KG1 (cell line): Measurements from ENCODE around the gene PLA2G2D.
"Not testable (repeated sequence)": the region's sequence is repeated elsewhere in the genome, so short reads cannot be mapped to it uniquely, and the experiment has no call there.

Experiments
- DNase-seq: peaks from one replicate; lab custom pipeline; 2025; lab: John Stamatoyannopoulos, UW

Gene PLA2G2D

DNA sequence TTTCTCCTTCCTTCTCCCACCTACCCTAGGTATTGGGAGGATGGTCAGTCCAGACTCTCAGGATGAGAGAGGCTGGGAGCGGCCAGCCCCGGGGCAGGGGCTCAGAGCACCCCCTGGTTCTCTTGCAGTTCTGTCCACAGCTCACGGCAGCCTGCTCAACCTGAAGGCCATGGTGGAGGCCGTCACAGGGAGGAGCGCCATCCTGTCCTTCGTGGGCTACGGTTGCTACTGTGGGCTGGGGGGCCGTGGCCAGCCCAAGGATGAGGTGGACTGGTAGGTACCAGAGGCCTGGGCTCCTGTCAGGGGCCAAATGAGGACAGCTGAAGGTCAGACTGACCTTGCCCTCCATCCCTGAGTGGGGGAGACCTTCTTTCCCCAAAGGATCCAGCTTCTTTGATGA lies 24.0 kb upstream of the PLA2G2D start:
- DNase-seq = no peak

DNA sequence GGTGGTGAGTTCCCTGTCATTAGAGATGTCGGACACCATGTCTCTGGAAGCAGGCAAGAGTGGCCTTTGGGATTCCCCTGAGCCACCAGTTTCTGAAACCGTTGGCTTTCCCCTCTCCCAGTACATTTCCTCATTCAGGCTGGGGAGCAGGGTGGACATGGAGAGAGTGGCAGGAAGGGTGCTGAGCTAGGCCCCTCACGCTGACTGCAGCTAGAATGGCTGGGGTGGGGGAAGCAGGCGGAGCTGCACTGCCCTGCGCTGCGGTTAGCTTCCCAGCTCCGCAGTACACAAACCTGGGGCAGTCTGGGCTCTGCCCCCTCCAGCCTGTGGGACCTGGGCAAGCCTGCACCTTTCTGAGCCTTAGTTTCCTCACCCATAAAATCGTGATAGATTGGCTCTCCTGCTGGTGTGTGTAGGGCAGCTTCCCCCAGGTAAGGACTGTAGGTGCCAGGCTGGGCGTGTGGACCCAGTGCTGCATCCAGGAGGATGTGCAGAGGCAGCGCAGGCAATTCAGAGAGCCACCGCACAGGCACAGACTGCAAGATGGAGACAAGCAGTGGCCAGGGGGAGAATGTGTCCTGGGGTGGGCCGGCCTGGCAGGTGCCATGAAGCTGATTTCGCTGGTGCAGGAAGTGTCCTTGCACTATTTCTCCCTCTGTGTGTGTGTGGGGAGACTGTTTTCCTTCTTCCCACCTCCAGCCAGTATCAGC lies 22.8 kb upstream of the PLA2G2D start:
- DNase-seq = no peak

DNA sequence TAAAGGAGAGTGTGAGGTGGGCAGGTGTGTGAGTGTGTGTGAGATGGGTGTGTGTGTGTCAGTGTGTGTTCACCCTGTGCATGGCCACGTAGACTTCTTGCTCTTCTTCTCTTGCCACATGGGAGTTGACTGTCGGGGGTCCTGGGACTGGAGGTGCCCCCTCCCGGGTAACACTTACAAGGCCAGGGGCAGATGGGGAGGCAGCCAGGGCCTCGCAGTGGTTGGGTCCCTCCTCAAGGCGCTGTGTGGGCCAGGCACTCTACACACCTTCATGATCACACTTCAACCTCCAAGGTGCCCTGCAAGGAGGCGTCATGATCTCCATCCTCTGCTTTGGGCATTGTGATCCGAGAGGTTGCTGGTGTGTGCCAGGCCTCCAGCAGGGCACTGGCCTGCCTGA lies 22.1 kb upstream of the PLA2G2D start:
- DNase-seq = no peak

- no peak for DNase-seq
Measured at GRCh38 chr1:20141001-20141400, 21.7 kb upstream of the PLA2G2D start.

DNA sequence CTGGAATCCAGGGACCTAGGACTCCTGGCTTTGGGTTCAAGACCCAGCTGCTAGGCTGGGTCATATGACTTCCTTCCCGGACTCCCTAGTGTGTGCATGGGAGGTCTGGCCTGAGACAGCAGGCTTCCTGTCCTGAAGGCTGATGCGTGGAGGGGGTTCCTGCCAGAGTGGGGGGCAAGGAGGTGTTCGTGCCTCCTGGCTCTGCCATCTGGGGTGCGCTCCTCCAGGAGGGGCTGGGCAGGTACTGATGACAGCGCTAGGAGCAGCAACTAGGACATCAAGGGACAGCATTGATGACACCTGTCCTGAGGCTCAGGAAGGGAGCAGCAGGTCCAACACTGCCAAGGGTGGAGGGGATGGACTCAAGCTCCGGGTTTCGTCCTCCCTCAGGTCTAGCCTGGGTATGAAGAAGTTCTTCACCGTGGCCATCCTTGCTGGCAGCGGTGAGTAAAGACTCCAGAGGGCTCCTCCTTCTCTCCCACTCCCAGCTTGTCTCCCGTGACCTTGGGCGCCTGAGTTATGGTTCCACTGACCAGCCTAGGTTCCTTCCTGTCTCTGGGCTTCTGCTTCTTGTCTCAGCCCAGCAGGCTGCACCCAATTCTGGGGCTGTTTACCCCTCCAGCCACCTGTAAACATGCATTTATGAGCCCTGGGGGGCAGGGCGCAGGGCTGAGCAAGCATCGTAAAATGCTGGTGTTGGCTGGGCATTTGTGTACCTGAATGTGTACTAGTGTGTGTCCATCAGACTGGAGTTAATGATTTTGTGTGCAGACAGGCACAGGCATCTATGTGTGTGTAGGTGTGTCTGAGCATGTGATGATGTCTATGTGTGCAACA lies 20.7 kb upstream of the PLA2G2D start:
- no peak for DNase-seq

DNA sequence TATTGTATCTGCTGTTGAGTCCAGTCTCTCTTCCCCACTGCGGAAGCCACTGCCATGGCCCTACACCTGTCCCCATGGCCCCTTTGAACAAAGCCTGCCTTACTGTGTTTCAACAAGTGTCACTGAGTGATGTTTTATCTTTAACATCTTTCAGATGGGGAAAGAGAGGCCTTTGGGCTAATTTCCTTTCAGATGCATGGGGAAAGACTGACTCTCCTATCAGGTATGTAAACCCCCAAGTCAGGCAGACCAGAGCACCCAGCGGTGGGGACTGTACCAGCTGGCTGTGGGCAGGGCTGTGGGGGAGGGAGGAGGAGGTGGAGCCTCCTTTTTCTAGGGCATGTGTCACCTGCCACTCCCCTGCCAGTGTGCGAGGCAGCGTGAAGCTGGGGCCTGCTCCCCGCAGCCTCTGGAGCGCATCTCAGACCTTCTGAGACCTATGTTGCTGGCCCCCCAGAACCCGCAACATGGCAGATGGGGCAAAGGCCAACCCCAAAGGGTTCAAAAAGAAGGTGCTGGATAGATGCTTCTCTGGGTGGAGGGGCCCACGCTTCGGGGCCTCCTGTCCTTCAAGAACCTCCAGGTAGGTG lies 19.7 kb upstream of the PLA2G2D start, which contains the start of gene PLA2G2F:
TSS of gene PLA2G2F (plus strand) at position 363 of the 590 bp plus-strand sequence. CDS start at position 468, 105 bp downstream.
- DNase-seq = no peak

GRCh38 chr1:20138346-20138745 lies 19.0 kb upstream of the PLA2G2D start:
- DNase-seq = no peak

DNA sequence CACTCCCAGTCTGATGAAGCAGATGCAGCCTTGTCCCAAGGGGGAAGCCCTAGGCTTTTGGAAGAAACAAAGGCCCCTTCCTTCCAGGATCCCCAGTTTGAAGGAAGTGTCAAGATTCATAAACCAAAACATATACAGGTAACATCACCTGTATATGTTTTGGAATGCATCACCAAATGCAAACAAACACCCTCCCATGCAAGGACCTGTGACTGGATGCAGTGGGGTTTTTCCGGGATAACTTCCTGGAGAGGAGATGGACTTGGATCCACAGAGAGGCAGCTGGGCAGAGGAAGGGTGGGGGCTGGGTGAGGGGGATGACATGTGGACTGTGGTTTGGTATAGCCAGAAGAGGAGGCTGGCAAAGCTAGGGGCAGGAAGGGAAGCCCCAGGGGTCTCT lies 18.3 kb upstream of the PLA2G2D start:
- DNase-seq = no peak

- DNase-seq = no peak
Measured at GRCh38 chr1:20137055-20137454, 17.7 kb upstream of the PLA2G2D start.

GRCh38 chr1:20136249-20136648 lies 16.9 kb upstream of the PLA2G2D start:
- no peak for DNase-seq

GRCh38 chr1:20134995-20135394 lies 15.7 kb upstream of the PLA2G2D start:
- no peak for DNase-seq

GRCh38 chr1:20130518-20130917 lies 11.2 kb upstream of the PLA2G2D start:
- not testable (repeated sequence) for DNase-seq

- DNase-seq = no peak
Measured at GRCh38 chr1:20126806-20127440, 7.6 kb upstream of the PLA2G2D start.

GRCh38 chr1:20126041-20126805 lies 6.9 kb upstream of the PLA2G2D start:
- no peak for DNase-seq

- DNase-seq = no peak
Measured at GRCh38 chr1:20125100-20125499, 5.8 kb upstream of the PLA2G2D start.

GRCh38 chr1:20124456-20125057 lies 5.2 kb upstream of the PLA2G2D start:
- DNase-seq = no peak

DNA sequence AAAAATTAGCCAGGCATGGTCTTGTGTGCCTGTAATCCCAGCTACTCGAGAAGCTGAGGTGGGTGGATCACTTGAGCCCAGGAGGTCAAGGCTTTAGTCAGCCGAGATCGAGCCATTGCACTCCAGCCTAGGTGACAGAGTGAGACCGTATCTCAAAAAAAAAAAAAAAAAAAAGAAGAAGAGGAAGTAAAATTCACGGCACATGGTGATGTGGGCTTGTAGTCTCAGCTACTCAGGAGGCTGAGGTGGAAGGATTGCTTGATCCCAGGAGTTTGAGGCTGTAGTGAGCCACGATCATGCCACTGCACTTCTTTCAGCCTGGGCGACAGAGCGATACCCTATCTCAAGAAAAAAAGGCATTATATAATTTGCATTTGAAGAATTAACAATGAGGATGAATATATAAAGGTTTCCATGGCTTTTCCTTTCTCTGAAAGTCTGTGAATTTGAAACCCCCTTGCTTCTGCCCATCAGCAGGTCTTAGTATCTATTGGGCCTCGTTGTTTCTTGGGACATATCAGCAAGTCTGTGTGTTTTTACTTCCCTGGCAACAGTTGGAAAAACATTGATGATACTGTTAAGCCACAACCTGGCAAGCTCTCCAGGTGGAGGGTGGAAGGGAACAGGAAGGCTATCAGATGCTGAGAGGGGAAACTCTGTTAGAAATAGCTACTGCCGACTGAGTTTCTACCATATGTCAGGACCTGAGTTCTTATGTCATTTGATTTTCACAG lies 4.6 kb upstream of the PLA2G2D start:
- no peak for DNase-seq

DNA sequence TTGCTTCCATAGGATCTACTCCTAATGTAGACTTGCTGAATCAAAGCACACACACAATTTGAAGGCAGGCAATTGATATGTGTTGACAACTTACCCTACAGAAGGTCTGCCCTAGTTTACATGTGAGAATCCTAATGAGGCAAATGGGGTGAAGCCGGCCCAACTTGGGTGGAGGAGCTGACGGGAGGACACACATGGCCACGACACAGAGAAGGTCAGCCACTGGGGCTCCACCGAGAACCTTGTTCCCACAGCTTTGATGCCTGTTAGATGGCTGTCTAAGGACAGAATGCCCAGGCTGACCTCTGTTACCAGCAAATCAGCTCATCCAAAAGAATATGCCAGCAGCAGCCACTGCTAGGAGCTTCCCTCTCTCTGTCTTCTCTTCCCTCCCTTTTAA lies 1.5 kb upstream of the PLA2G2D start:
- DNase-seq = no peak

DNA sequence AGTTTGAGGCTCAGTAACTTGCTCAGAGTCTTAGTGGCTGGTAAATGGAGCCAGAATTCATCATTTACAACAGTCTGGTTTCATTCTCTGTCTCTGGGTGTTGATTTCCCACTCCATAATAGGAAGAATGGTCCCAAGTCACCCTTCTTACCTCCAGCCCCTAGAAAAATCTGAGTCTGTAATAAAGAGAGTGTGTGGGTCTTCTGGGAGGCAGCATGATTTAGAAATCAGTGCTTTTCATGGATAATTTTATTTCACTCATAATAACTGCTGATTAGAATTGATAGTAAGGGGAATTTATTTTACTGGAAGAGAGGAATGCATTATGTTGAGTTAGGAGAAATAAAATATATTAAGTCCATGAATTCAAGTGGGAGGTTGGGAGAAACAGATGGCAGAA lies 2.1 kb downstream of the PLA2G2D start:
- DNase-seq = no peak

- DNase-seq = no peak
Measured at GRCh38 chr1:20115916-20116315, 3.4 kb downstream of the PLA2G2D start.

- no peak for DNase-seq
Measured at GRCh38 chr1:20115479-20115878, 3.9 kb downstream of the PLA2G2D start.
